Loucy (cell line): ENCODE results near the gene KLF18.
"Not testable (repeated sequence)": the region's sequence is repeated elsewhere in the genome, so short reads cannot be mapped to it uniquely, and the experiment has no call there.

ENCODE experiments used
- H2AFZ ChIP-seq: fragments of 200-600 bp; sonication (generic); 2 replicates; pipeline ENCODE4 v1.6.0; 2016; ENCODE audit warnings: antibody characterized with exemption, mild to moderate bottlenecking, low read length, moderate library complexity
- H3F3A ChIP-seq: fragments of 200-600 bp; 2 replicates; pipeline ENCODE4 v1.6.0; 2016; ENCODE audit warnings: antibody characterized with exemption, low read depth, mild to moderate bottlenecking
- H3K27me3 ChIP-seq: fragments of 200-600 bp; sonication (generic); 2 replicates; pipeline ENCODE4 v1.6.1; 2014; ENCODE audit warnings: low read length, mild to moderate bottlenecking; ENCODE audit not compliant: insufficient read depth, poor library complexity, severe bottlenecking
- H3K36me3 ChIP-seq: fragments of 200-600 bp; sonication (generic); 2 replicates; pipeline ENCODE4 v1.6.1; 2016; ENCODE audit warnings: low read length; ENCODE audit not compliant: insufficient read depth
- H3K4me1 ChIP-seq: fragments of 200-600 bp; sonication (generic); 2 replicates; pipeline ENCODE4 v1.5.1; 2014; ENCODE audit warnings: low read length, mild to moderate bottlenecking; ENCODE audit not compliant: insufficient read depth, poor library complexity, severe bottlenecking
- H3K4me2 ChIP-seq: fragments of 200-600 bp; sonication (generic); 2 replicates; pipeline ENCODE4 v1.6.0; 2014; ENCODE audit warnings: antibody characterized with exemption, low read length, low read depth, mild to moderate bottlenecking; ENCODE audit not compliant: poor library complexity, severe bottlenecking
- H3K4me3 ChIP-seq: fragments of 200-600 bp; sonication (generic); 2 replicates; pipeline ENCODE4 v1.5.1; 2014; ENCODE audit warnings: low read length, mild to moderate bottlenecking, mixed read lengths; ENCODE audit not compliant: poor library complexity, severe bottlenecking
- H3K79me2 ChIP-seq: fragments of 200-600 bp; sonication (generic); 2 replicates; pipeline ENCODE4 v1.6.1; 2014; ENCODE audit warnings: low read length; ENCODE audit not compliant: insufficient read depth
- H3K9ac ChIP-seq: fragments of 200-600 bp; sonication (generic); 2 replicates; pipeline ENCODE4 v1.6.0; 2014; ENCODE audit warnings: mild to moderate bottlenecking, low read depth, low read length, moderate library complexity; ENCODE audit not compliant: poor library complexity, severe bottlenecking
- H3K9me2 ChIP-seq: fragments of 200-600 bp; sonication (generic); replicated peaks from 2 replicates; pipeline ENCODE4 v1.6.1; 2016; ENCODE audit warnings: low read depth, low read length, mixed read lengths
- H3K9me3 ChIP-seq: fragments of 200-600 bp; sonication (generic); 2 replicates; pipeline ENCODE4 v1.6.1; 2014; ENCODE audit warnings: mild to moderate bottlenecking, antibody characterized with exemption, low read length, low read depth; ENCODE audit not compliant: insufficient read depth
- H4K20me1 ChIP-seq: fragments of 200-600 bp; sonication (generic); 2 replicates; pipeline ENCODE4 v1.6.0; 2014; ENCODE audit warnings: antibody characterized with exemption, low read length, mild to moderate bottlenecking; ENCODE audit not compliant: insufficient read depth, poor library complexity, severe bottlenecking
- CTCF ChIP-seq: fragments of 200-600 bp; sonication (generic); conservative IDR thresholded peaks from 2 replicates; pipeline ENCODE4 v1.5.1; 2014; ENCODE audit warnings: mild to moderate bottlenecking, antibody characterized with exemption, low read length
- EZH2phosphoT487 ChIP-seq: fragments of 200-600 bp; IDR thresholded peaks from 2 replicates; pipeline ENCODE4 v1.6.1; 2018; ENCODE audit warnings: antibody characterized with exemption, mild to moderate bottlenecking, moderate library complexity, borderline replicate concordance

KLF18 gene

GRCh38 chr1:44119525-44119924, 21.9 kb downstream of the KLF18 start:
- H4K20me1 ChIP-seq: no peaks in the 10 kb centered on the region
- no peak overlapping the region for H3K4me3 ChIP-seq
- TF ChIP-seq CTCF (no peak), EZH2phosphoT487 (no peak)
- no peaks in the 10 kb centered on the region for H3K9me3 ChIP-seq
- H3K27me3 ChIP-seq: no peaks in the 10 kb centered on the region
- no peak overlapping the region for H3K9ac ChIP-seq
- no peak overlapping the region for H3K4me2 ChIP-seq
- H2AFZ ChIP-seq: no peak overlapping the region
- no peaks in the 10 kb centered on the region for H3K79me2 ChIP-seq
- H3K9me2 ChIP-seq: no peaks in the 10 kb centered on the region
- no peaks in the 10 kb centered on the region for H3K4me1 ChIP-seq
- no peaks in the 10 kb centered on the region for H3K36me3 ChIP-seq
- H3F3A ChIP-seq: no peaks in the 10 kb centered on the region

GRCh38 chr1:44118682-44119081, 22.7 kb downstream of the KLF18 start, which contains the start of gene KLF17:
Gene KLF17, plus strand, starts transcription at chr1:44118821. Its CDS starts 87 bp downstream, at chr1:44118908.
- Histone ChIP-seq H3F3A (no peaks in the 10 kb centered on the region), H3K4me2 (no peak within 1 kb of the TSS), H2AFZ (no peak within 1 kb of the TSS), H3K9ac (no peak within 1 kb of the TSS), H3K9me2 (no peaks in the 10 kb centered on the region), H3K36me3 (no peaks in the 10 kb centered on the region), H3K9me3 (no peaks in the 10 kb centered on the region), H3K4me3 (no peak within 1 kb of the TSS), H3K27me3 (no peaks in the 10 kb centered on the region), H3K4me1 (no peaks in the 10 kb centered on the region), H4K20me1 (no peaks in the 10 kb centered on the region), H3K79me2 (no peaks in the 10 kb centered on the region)
- TF ChIP-seq EZH2phosphoT487 (no peak), CTCF (no peak)

GRCh38 chr1:44117272-44117671, 24.2 kb downstream of the KLF18 start:
- H3K9me3 ChIP-seq: not testable (repeated sequence)

GRCh38 chr1:44114098-44114497, 27.3 kb downstream of the KLF18 start:
- Histone ChIP-seq H3K36me3 (no peaks in the 10 kb centered on the region), H4K20me1 (no peaks in the 10 kb centered on the region), H3K79me2 (no peaks in the 10 kb centered on the region), H3F3A (no peaks in the 10 kb centered on the region), H3K27me3 (no peaks in the 10 kb centered on the region), H3K9me2 (no peaks in the 10 kb centered on the region), H3K9ac (no peak overlapping the region), H3K4me3 (no peak overlapping the region), H2AFZ (no peak overlapping the region), H3K9me3 (no peaks in the 10 kb centered on the region), H3K4me1 (peaks cover 3% of the 10 kb centered on the region), H3K4me2 (no peak overlapping the region)
- TF ChIP-seq CTCF: no peak
- TF ChIP-seq EZH2phosphoT487: no peak

More at GRCh38 chr1:44117272-44117671, 24.2 kb downstream of the KLF18 start:
- not testable (repeated sequence) for H3K9me2 ChIP-seq, H3K27me3 ChIP-seq, H3F3A ChIP-seq, H3K36me3 ChIP-seq, H3K9ac ChIP-seq, H3K4me2 ChIP-seq, H3K4me1 ChIP-seq, H2AFZ ChIP-seq, H4K20me1 ChIP-seq, H3K4me3 ChIP-seq, H3K79me2 ChIP-seq
